IPS DF 6.9 (cell line): ENCODE measurements around the gene CILP.
"Not testable (repeated sequence)": the region's sequence is repeated elsewhere in the genome, so short reads cannot be mapped to it uniquely, and the experiment has no call there.

ENCODE experiments used
- DNase-seq: peaks from one replicate; pipeline ENCODE4 v3.0.0-alpha.2; 2013; ENCODE audit warnings: low read depth, low spot score
- H3K27ac ChIP-seq: one replicate; pipeline ENCODE4 v1.5.1; 2013; ENCODE audit warnings: low read length, control low read depth
- H3K27me3 ChIP-seq: 2 replicates; pipeline ENCODE4 v1.6.1; 2013; ENCODE audit warnings: mild to moderate bottlenecking, low read length; ENCODE audit not compliant: control insufficient read depth, insufficient read depth
- H3K36me3 ChIP-seq: 2 replicates; pipeline ENCODE4 v1.6.1; 2013; ENCODE audit warnings: low read length; ENCODE audit not compliant: control insufficient read depth, insufficient read depth
- H3K4me1 ChIP-seq: 2 replicates; pipeline ENCODE4 v1.6.1; 2013; ENCODE audit warnings: low read length; ENCODE audit not compliant: control insufficient read depth, insufficient read depth
- H3K4me3 ChIP-seq: 2 replicates; pipeline ENCODE4 v1.5.1; 2013; ENCODE audit warnings: mild to moderate bottlenecking, low read length
- H3K9me3 ChIP-seq: 2 replicates; pipeline ENCODE4 v1.6.1; 2013; ENCODE audit warnings: low read length, inconsistent platforms; ENCODE audit not compliant: control insufficient read depth, insufficient read depth
- WGBS: extraction: QIAGEN DNeasy Blood & Tissue Kit; methylation state at CpG from one replicate; pipeline ENCODE4 v1.1.7; 2013; ENCODE audit warnings: mixed read lengths, missing lambda C conversion rate; ENCODE audit not compliant: insufficient read length, insufficient coverage; 5-methylcytosine and 5-hydroxymethylcytosine counted together

CILP gene

GRCh38 chr15:65181582-65182353, 29.5 kb downstream of the CILP start:
- WGBS, result no CpG with 5 or more reads among the region's 15 CpGs
- H3K9me3 ChIP-seq, H3K27me3 ChIP-seq, H3K4me3 ChIP-seq, H3K36me3 ChIP-seq, H3K27ac ChIP-seq, H3K4me1 ChIP-seq, DNase-seq: not testable (repeated sequence)

DNA sequence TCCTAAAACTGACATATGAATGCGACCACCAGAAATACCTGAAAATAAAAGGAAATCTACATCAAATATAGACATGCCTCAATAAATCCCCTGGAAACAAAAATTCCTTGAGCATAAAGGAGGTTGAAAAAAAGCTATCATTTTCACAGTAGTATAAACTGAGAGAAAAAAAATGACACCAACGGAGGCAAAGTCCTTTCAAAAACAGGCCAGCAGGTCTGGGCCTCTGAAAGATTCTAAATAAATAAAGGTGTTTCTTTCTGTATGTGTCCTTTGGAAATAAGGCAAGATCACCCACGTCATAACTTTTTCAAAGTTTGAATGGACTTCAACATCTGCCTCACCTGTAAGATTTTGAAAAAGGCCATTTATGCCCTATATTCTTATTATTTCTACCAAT, 31.1 kb downstream of the CILP start:
- DNase-seq, result no peak
- Histone ChIP-seq H3K4me3 (no peak overlapping the region), H3K27me3 (no peaks in the 10 kb centered on the region), H3K36me3 (peaks cover 4% of the 10 kb centered on the region; the same call in 1 of the 2 replicates), H3K27ac (no peak overlapping the region), H3K4me1 (no peaks in the 10 kb centered on the region), H3K9me3 (no peaks in the 10 kb centered on the region)
- WGBS, result no CpG with 5 or more reads among the region's 3 CpGs

DNA sequence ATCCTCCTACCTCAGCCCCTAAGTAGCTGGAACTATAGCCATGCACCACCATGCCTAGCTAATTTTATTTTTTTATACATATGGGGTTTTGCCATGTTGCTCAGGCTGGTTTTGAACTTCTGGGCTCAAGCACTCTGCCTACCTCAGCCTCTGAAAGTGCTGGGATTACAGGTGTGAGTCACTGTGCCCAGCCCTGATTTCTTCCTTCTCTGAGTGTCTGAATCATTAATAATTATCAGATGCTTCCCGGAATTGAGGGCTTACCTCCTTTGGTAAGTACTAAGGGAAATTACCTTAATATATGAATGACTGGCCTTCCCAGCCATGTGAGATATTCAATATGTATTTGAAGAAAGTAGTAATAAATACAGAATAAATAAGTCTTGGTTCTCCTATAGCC, 33.4 kb downstream of the CILP start:
- no CpG with 5 or more reads among the region's 1 CpG for WGBS
- Histone ChIP-seq H3K4me1 (no peaks in the 10 kb centered on the region), H3K27ac (no peak overlapping the region), H3K27me3 (no peaks in the 10 kb centered on the region), H3K9me3 (no peaks in the 10 kb centered on the region), H3K36me3 (peaks cover 6% of the 10 kb centered on the region; the same call in 1 of the 2 replicates), H3K4me3 (no peak overlapping the region)
- DNase-seq, result no peak

GRCh38 chr15:65176056-65176455, 35.2 kb downstream of the CILP start:
- DNase-seq, result no peak
- no peaks in the 10 kb centered on the region for H3K27me3 ChIP-seq
- no peaks in the 10 kb centered on the region for H3K4me1 ChIP-seq
- no peaks in the 10 kb centered on the region for H3K9me3 ChIP-seq
- peaks cover 8% of the 10 kb centered on the region; the same call in 1 of the 2 replicates for H3K36me3 ChIP-seq
- H3K4me3 ChIP-seq, result no peak overlapping the region
- no peak overlapping the region for H3K27ac ChIP-seq

- H3K36me3 ChIP-seq, result peaks cover 8% of the 10 kb centered on the region; the same call in 1 of the 2 replicates
- no peak overlapping the region for H3K27ac ChIP-seq
- H3K4me1 ChIP-seq, result no peaks in the 10 kb centered on the region
- H3K4me3 ChIP-seq, result no peak overlapping the region
- no peaks in the 10 kb centered on the region for H3K27me3 ChIP-seq
- no peak for DNase-seq
- H3K9me3 ChIP-seq, result no peaks in the 10 kb centered on the region
- no CpG with 5 or more reads among the region's 5 CpGs for WGBS
Measured at GRCh38 chr15:65175511-65175910, 35.8 kb downstream of the CILP start.

- H3K9me3 ChIP-seq, result no peaks in the 10 kb centered on the region
- DNase-seq, result no peak
- H3K27ac ChIP-seq, result no peak overlapping the region
- H3K4me1 ChIP-seq, result no peaks in the 10 kb centered on the region
- no peak overlapping the region for H3K4me3 ChIP-seq
- H3K27me3 ChIP-seq, result no peaks in the 10 kb centered on the region
- WGBS, result no CpG with 5 or more reads among the region's 5 CpGs
- peaks cover 8% of the 10 kb centered on the region; the same call in 1 of the 2 replicates for H3K36me3 ChIP-seq
Measured at GRCh38 chr15:65174509-65174908, 36.8 kb downstream of the CILP start.

DNA sequence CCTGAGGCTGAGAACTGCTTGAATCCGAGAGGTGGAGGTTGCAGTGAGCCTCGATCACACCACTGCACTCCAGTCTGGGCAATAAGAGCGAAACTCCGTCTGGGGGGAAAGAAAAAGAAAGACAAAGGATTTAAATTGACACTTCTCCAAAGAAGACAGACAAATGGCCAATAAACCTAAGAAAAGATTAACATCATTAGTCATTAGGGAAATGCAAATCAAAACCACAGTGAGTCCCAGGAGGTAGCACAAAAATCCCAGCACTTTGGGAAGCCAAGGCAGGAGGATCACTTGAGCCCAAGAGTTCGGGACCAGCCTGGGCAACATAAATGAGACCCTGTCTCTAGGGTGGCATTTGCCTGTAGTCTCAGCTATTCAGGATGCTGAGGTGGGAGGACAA, 38.7 kb downstream of the CILP start:
- H3K9me3 ChIP-seq, result no peaks in the 10 kb centered on the region
- no peaks in the 10 kb centered on the region for H3K4me1 ChIP-seq
- H3K36me3 ChIP-seq, result peaks cover 4% of the 10 kb centered on the region; the same call in 1 of the 2 replicates
- no CpG with 5 or more reads among the region's 5 CpGs for WGBS
- no peak for DNase-seq
- no peak overlapping the region for H3K4me3 ChIP-seq
- H3K27me3 ChIP-seq, result no peaks in the 10 kb centered on the region
- H3K27ac ChIP-seq, result no peak overlapping the region

GRCh38 chr15:65171428-65171827, 39.8 kb downstream of the CILP start:
- Histone ChIP-seq H3K27ac (no peak overlapping the region), H3K9me3 (no peaks in the 10 kb centered on the region), H3K4me1 (no peaks in the 10 kb centered on the region), H3K27me3 (no peaks in the 10 kb centered on the region), H3K4me3 (no peak overlapping the region), H3K36me3 (peaks cover 4% of the 10 kb centered on the region; the same call in 1 of the 2 replicates)
- no peak for DNase-seq
- no CpG with 5 or more reads among the region's 5 CpGs for WGBS

GRCh38 chr15:65165875-65166274, 45.4 kb downstream of the CILP start:
- H3K36me3 ChIP-seq, result peaks cover 3% of the 10 kb centered on the region; the same call in 1 of the 2 replicates
- H3K4me3 ChIP-seq, result no peak overlapping the region
- H3K4me1 ChIP-seq, result no peaks in the 10 kb centered on the region
- WGBS, result no CpG with 5 or more reads among the region's 2 CpGs
- H3K9me3 ChIP-seq, result no peaks in the 10 kb centered on the region
- H3K27me3 ChIP-seq, result no peaks in the 10 kb centered on the region
- DNase-seq, result no peak
- no peak overlapping the region for H3K27ac ChIP-seq

- no peaks in the 10 kb centered on the region for H3K4me1 ChIP-seq
- H3K36me3 ChIP-seq, result peaks cover 3% of the 10 kb centered on the region; the same call in 1 of the 2 replicates
- H3K27me3 ChIP-seq, result no peaks in the 10 kb centered on the region
Measured at GRCh38 chr15:65164139-65164538, 47.1 kb downstream of the CILP start.

DNA sequence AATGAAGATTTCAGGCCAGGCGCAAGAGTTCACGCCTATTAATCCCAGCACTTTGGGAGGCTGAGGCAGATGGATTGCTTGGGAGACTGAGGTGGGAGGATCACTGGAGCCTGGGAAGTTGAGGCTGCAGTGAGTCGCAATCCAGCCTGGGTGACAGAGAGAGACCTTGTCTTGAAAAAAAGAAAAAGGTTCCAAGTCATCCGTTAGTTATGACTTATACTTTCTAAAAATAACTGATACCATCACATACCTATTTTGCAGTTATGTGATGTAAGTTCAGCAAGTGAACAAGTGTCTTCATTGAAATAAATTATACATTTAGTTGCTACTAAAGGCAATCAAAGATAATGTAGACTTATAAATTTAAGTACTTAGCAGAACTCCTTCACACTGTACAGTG, 48.2 kb downstream of the CILP start:
- no peak for DNase-seq
- Histone ChIP-seq H3K36me3 (peaks cover 3% of the 10 kb centered on the region; the same call in 1 of the 2 replicates), H3K4me3 (no peak overlapping the region), H3K4me1 (no peaks in the 10 kb centered on the region), H3K27ac (no peak overlapping the region), H3K9me3 (no peaks in the 10 kb centered on the region), H3K27me3 (no peaks in the 10 kb centered on the region)
- WGBS, result no CpG with 5 or more reads among the region's 4 CpGs

More at GRCh38 chr15:65164139-65164538, 47.1 kb downstream of the CILP start:
- H3K27ac ChIP-seq, result no peak overlapping the region
- WGBS, result no CpG with 5 or more reads among the region's 1 CpG
- H3K9me3 ChIP-seq, result no peaks in the 10 kb centered on the region
- DNase-seq, result no peak
- H3K4me3 ChIP-seq, result no peak overlapping the region
